Neural cell (in vitro differentiated cells): ENCODE data around the gene TBX4. TPM values are rescaled to one million over a fixed set of nuclear protein-coding genes. Genes with fewer than 3 reads are reported as not detected.

Source experiments
- H2AFZ ChIP-seq: fragments of 200-600, 300-800 bp; sonication (generic), shearing (Covaris generic); 2 replicates; pipeline ENCODE4 v1.6.0; 2014; ENCODE audit warnings: low read depth, mild to moderate bottlenecking, antibody characterized with exemption, low read length, moderate library complexity
- H3F3A ChIP-seq: fragments of 200-600 bp; shearing (Covaris generic); 2 replicates; pipeline ENCODE4 v1.6.1; 2016; ENCODE audit warnings: mild to moderate bottlenecking, moderate library complexity, mixed read lengths, antibody characterized with exemption, low read length; ENCODE audit not compliant: insufficient read depth, poor library complexity, severe bottlenecking
- H3K27ac ChIP-seq: fragments of 200-600, 300-800 bp; sonication (generic), shearing (Covaris generic); 2 replicates; pipeline ENCODE4 v1.5.1; 2014; ENCODE audit warnings: mild to moderate bottlenecking, low read length, moderate library complexity
- H3K27me3 ChIP-seq: fragments of 300-800, 200-600 bp; sonication (generic), shearing (Covaris generic); 2 replicates; pipeline ENCODE4 v1.6.0; 2014; ENCODE audit warnings: mild to moderate bottlenecking, low read depth, low read length, moderate library complexity; ENCODE audit not compliant: insufficient read depth
- H3K36me3 ChIP-seq: fragments of 300-800, 200-600 bp; sonication (generic), shearing (Covaris generic); 2 replicates; pipeline ENCODE4 v1.5.1; 2014; ENCODE audit warnings: mild to moderate bottlenecking, antibody characterized with exemption, low read length, moderate library complexity; ENCODE audit not compliant: insufficient read depth
- H3K4me2 ChIP-seq: fragments of 300-800, 200-600 bp; sonication (generic), shearing (Covaris generic); 2 replicates; pipeline ENCODE4 v1.6.0; 2014; ENCODE audit warnings: mild to moderate bottlenecking, low read length
- H3K4me3 ChIP-seq: fragments of 300-800, 200-600 bp; sonication (generic), shearing (Covaris generic); 2 replicates; pipeline ENCODE4 v1.5.1; 2014; ENCODE audit warnings: mild to moderate bottlenecking, low read length, moderate library complexity
- H3K79me2 ChIP-seq: fragments of 200-600 bp; shearing (Covaris generic); replicated peaks from 2 replicates; pipeline ENCODE4 v1.6.0; 2014; ENCODE audit warnings: mild to moderate bottlenecking, low read length, moderate library complexity; ENCODE audit not compliant: insufficient read depth
- H3K9ac ChIP-seq: fragments of 300-800, 200-600 bp; sonication (generic), shearing (Covaris generic); 2 replicates; pipeline ENCODE4 v1.6.1; 2016; ENCODE audit warnings: mild to moderate bottlenecking, low read length, mixed read lengths
- H3K9me2 ChIP-seq: fragments of 200-600 bp; shearing (Covaris generic); 2 replicates; pipeline ENCODE4 v1.6.1; 2016; ENCODE audit warnings: mild to moderate bottlenecking, low read length, mixed read lengths; ENCODE audit not compliant: insufficient read depth
- H3K9me3 ChIP-seq: fragments of 200-600, 300-800 bp; sonication (generic), shearing (Covaris generic); 2 replicates; pipeline ENCODE4 v1.6.1; 2016; ENCODE audit warnings: mild to moderate bottlenecking, mixed run types, low read length, moderate library complexity, mixed read lengths
- H4K20me1 ChIP-seq: fragments of 200-600 bp; shearing (Covaris generic); 2 replicates; pipeline ENCODE4 v1.6.1; 2016; ENCODE audit warnings: mild to moderate bottlenecking, mixed run types; ENCODE audit not compliant: insufficient read depth
- EP300 ChIP-seq: fragments of 450-650 bp; conservative IDR thresholded peaks from 2 replicates; pipeline ENCODE4 v1.6.1; 2014; ENCODE audit warnings: antibody characterized with exemption, mild to moderate bottlenecking, moderate library complexity; ENCODE audit not compliant: poor library complexity, severe bottlenecking
- EZH2 ChIP-seq: fragments of 200-600, 300-800 bp; shearing (Covaris generic), sonication (generic); IDR thresholded peaks from 2 replicates; pipeline ENCODE4 v1.6.1; 2014; ENCODE audit warnings: antibody characterized with exemption, low read length, borderline replicate concordance, mild to moderate bottlenecking; ENCODE audit not compliant: insufficient read depth, poor library complexity, severe bottlenecking
- MXI1 ChIP-seq: fragments of 450-650 bp; conservative IDR thresholded peaks from 2 replicates; pipeline ENCODE4 v1.6.1; 2014; ENCODE audit warnings: antibody characterized with exemption, mild to moderate bottlenecking; ENCODE audit not compliant: poor library complexity, severe bottlenecking
- POLR2AphosphoS5 ChIP-seq: IDR thresholded peaks from 2 replicates; pipeline ENCODE4 v1.6.1; 2012
- RAD21 ChIP-seq: fragments of 450-650 bp; conservative IDR thresholded peaks from 2 replicates; pipeline ENCODE4 v1.6.1; 2014; ENCODE audit warnings: antibody characterized with exemption, mild to moderate bottlenecking, moderate library complexity
- SMC3 ChIP-seq: fragments of 450-650 bp; conservative IDR thresholded peaks from 2 replicates; pipeline ENCODE4 v1.6.1; 2014; ENCODE audit warnings: antibody characterized with exemption, mild to moderate bottlenecking, moderate library complexity; ENCODE audit not compliant: poor library complexity
- TAF1 ChIP-seq: IDR thresholded peaks from 2 replicates; pipeline ENCODE4 v1.6.1; 2012; ENCODE audit warnings: low read depth
- polyA plus RNA-seq: library from polyadenylated mRNA; depleted of rRNA; stranded (reverse); fragments of >200 nt; gene quantifications from 2 replicates; pipeline ENCODE4 v1.2.3, GENCODE V29; 2014
- TF ChIP-seq, protein P1 (sequence below): fragments of 450-650 bp; IDR thresholded peaks from 2 replicates; pipeline ENCODE4 v1.5.1; 2014; ENCODE audit warnings: antibody characterized with exemption, mild to moderate bottlenecking, moderate library complexity; ENCODE audit not compliant: poor library complexity, severe bottlenecking
- TF ChIP-seq, protein P2 (sequence below): IDR thresholded peaks from 2 replicates; pipeline ENCODE4 v1.6.1; 2012; ENCODE audit warnings: borderline replicate concordance

TBX4 gene
- polyA plus RNA-seq, 1 donor from 2014 or later = not detected

DNA sequence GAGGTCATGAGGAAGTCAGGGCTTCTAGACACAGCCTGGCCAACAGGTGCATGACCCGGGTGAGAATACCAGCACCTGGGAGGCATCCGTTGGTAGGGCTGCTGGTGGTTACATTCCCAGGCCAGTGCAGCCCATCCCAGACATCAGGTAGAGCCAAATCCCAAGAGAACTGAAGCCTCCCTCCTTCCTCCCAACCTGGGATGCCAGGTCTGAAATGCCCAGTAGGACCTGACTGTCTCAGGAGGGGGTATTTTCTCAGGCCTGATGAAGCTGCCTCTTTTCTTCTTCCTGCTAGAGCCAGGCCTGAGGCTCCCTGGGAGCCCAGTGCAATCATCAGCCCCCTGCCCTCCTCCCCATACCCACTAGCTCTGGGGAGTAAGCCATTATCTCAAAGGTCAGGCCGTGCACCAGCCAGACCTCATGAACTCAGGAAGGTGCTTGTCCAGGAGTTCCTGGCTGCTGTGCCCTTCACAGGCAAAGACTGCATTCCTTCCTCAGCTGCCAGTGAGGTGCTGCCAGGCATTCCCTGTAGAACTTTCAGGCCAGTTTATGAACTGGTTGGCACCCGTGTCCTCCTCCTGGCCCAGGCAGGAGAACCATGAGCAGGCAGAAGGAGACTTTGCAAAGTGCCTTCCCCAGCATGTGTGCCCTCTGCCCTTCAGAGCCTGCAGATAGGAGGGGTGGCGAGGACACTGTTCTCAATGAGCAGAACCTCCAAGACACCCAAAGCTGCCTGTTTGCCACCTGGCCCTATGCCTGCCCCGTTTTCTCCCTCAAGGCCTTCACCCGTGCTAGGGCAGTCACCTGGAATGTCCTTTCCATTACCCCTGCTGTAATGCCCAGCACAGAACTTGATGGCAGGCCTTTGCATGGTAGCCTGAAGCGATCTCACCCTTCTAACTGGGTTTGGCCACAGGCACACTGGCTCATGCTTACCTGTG, 45.0 kb upstream of the TBX4 start:
- Histone ChIP-seq H3K27me3 (peaks cover 99% of the 10 kb centered on the region), H3K4me2 (no peak overlapping the region), H3F3A (no peaks in the 10 kb centered on the region), H3K9ac (no peak overlapping the region), H2AFZ (no peak overlapping the region), H3K79me2 (no peaks in the 10 kb centered on the region), H3K9me3 (no peaks in the 10 kb centered on the region), H3K27ac (no peak overlapping the region), H3K4me3 (no peak overlapping the region), H4K20me1 (no peaks in the 10 kb centered on the region), H3K9me2 (no peaks in the 10 kb centered on the region), H3K36me3 (no peaks in the 10 kb centered on the region)
- no peak for TF ChIP-seq RAD21
- no peak for TF ChIP-seq EP300
- TF ChIP-seq POLR2AphosphoS5 = no peak
- TF ChIP-seq TAF1 = no peak
- TF ChIP-seq, protein P1, sequence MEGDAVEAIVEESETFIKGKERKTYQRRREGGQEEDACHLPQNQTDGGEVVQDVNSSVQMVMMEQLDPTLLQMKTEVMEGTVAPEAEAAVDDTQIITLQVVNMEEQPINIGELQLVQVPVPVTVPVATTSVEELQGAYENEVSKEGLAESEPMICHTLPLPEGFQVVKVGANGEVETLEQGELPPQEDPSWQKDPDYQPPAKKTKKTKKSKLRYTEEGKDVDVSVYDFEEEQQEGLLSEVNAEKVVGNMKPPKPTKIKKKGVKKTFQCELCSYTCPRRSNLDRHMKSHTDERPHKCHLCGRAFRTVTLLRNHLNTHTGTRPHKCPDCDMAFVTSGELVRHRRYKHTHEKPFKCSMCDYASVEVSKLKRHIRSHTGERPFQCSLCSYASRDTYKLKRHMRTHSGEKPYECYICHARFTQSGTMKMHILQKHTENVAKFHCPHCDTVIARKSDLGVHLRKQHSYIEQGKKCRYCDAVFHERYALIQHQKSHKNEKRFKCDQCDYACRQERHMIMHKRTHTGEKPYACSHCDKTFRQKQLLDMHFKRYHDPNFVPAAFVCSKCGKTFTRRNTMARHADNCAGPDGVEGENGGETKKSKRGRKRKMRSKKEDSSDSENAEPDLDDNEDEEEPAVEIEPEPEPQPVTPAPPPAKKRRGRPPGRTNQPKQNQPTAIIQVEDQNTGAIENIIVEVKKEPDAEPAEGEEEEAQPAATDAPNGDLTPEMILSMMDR = no peak
- TF ChIP-seq, protein P2, sequence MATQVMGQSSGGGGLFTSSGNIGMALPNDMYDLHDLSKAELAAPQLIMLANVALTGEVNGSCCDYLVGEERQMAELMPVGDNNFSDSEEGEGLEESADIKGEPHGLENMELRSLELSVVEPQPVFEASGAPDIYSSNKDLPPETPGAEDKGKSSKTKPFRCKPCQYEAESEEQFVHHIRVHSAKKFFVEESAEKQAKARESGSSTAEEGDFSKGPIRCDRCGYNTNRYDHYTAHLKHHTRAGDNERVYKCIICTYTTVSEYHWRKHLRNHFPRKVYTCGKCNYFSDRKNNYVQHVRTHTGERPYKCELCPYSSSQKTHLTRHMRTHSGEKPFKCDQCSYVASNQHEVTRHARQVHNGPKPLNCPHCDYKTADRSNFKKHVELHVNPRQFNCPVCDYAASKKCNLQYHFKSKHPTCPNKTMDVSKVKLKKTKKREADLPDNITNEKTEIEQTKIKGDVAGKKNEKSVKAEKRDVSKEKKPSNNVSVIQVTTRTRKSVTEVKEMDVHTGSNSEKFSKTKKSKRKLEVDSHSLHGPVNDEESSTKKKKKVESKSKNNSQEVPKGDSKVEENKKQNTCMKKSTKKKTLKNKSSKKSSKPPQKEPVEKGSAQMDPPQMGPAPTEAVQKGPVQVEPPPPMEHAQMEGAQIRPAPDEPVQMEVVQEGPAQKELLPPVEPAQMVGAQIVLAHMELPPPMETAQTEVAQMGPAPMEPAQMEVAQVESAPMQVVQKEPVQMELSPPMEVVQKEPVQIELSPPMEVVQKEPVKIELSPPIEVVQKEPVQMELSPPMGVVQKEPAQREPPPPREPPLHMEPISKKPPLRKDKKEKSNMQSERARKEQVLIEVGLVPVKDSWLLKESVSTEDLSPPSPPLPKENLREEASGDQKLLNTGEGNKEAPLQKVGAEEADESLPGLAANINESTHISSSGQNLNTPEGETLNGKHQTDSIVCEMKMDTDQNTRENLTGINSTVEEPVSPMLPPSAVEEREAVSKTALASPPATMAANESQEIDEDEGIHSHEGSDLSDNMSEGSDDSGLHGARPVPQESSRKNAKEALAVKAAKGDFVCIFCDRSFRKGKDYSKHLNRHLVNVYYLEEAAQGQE = no peak
- no peak for TF ChIP-seq SMC3
- no peak for TF ChIP-seq MXI1
- TF ChIP-seq EZH2 = no peak

DNA sequence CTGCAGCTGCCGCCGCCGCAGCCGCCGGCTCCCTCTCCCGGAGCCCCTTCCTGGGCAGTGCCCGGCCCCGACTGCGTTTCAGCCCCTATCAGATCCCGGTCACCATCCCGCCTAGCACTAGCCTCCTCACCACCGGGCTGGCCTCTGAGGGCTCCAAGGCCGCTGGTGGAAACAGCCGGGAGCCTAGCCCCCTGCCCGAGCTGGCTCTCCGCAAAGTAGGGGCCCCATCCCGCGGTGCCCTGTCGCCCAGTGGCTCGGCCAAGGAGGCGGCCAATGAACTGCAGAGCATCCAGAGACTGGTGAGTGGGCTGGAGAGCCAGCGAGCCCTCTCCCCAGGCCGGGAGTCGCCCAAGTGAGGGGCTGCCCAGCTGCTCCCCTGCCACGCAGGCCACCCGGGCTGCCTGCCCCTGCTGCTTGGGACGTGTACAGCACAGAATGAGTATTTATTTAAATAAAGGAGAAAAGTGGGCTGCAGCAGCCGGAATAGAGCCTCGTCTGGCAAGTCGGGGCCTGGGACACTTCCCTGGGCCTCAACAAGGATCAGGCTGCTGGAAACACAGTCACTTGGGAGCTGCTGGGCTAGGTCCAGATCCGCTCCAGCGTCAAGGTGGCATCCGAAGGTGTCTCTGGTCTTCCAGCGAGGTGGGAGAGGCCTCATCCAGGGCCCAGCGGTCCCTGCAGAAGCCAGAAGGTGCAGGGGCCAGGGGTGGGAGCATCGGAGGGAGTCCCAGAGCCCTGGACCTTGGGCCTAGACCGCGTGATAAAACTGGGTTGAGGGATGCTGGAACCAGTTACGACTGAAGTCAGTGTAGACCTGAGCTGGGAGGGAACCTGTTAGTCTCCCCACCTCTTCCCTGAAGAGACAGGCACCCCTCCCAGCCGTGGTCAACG, 43.8 kb upstream of the TBX4 start:
- H3K9ac ChIP-seq = no peak overlapping the region
- H4K20me1 ChIP-seq = no peaks in the 10 kb centered on the region
- H3K4me3 ChIP-seq = no peak overlapping the region
- no peaks in the 10 kb centered on the region for H3K9me3 ChIP-seq
- no peaks in the 10 kb centered on the region for H3K36me3 ChIP-seq
- H3F3A ChIP-seq = no peaks in the 10 kb centered on the region
- no peak overlapping the region for H2AFZ ChIP-seq
- no peak overlapping the region for H3K27ac ChIP-seq
- TF ChIP-seq, protein P2 = no peak
- peak; percentile 87 for TF ChIP-seq EZH2
- peaks cover 99% of the 10 kb centered on the region for H3K27me3 ChIP-seq
- H3K79me2 ChIP-seq = no peaks in the 10 kb centered on the region
- no peaks in the 10 kb centered on the region for H3K9me2 ChIP-seq
- H3K4me2 ChIP-seq = no peak overlapping the region
